GM18507 (cell line): ENCODE data around the gene CSPG4.

Experiments used
- DNase-seq: peaks from one replicate; pipeline ENCODE4 v3.0.0; 2011; ENCODE audit warnings: low read depth; ENCODE audit not compliant: insufficient read length; ENCODE audit errors: extremely low spot score
- FAIRE-seq: peaks from 2 replicates; lab custom pipeline; 2011; peaks lifted over from hg19 to GRCh38; lab: Jason Lieb, UNC

CSPG4 gene

DNA sequence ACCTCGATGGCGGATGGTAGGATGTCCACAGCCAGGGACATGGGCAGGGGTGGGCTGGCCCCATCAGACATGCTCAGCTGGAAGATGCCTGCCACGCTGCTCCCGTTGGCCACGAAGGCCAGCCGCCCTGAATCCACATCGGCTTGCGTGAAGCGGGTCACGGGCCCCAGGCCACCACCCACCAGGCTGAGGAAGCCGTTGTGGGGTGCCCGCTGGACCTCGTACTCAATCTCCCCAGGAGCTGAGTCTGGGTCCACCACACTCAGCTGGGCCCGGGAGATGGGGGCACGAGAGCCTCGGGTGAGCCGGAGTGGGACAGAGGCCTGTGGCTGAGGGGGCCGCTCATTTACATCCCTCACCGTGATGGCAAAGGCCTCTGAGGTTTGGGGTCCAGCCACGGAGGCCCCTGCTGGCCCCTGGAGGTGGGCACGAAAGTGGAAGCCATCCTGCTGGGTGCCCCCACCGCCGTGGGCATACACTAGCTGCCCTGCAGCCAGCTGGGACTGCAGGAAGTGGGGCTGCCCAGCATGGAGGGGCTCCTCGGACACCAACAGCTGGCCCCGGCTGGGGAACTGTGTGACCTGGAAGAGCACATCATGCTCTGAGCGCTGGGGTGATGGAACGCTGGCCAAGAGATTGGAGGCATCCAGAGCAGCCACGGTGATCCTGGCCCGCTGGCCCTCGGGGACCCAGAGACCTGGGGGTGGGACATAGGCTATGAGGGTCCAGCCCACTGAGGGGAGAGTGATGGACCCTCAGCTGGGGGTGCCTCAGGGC, 35.8 kb downstream of the CSPG4 start:
- FAIRE-seq (no peak), DNase-seq (no peak)

DNA sequence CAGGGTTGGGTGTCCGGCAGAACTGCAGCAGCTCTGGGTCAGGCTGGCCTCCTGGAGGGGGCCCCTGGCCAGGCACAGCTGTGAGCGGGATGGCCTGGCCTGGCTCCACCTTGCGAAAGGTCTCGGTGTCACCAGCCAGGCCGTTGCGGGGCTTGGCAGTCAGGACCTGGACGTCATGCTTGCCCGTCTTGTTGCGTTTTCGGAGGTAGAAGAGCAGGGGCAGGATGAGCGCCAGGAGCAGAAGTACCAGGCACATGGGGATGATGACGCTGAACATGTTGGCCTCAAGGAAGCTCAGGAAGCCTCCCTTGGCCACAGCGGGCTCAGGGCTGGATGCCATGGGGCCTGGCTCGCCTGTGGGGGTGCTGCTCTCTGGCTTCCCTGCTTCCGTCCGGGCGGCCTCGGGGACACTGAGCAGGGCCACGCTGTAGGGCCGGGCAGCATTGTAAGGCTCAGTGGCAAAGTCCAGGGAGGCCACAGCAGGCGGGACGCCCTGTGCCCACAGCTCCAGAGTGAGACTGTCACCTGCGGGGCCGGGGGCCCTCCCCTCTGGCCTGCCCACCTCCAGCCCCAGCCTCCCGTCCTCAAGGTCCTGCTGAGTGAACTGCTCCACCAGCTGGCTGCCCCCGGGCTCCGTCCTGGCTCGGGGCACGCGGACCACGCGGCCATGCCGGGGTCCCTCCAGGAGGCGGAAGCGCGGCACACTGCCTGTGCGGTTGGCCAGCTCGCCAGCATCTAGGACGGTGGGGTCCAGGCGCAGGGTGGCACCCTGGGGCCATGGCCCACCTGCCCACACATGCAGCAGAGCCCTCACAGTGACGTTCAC, 36.9 kb downstream of the CSPG4 start:
- FAIRE-seq = no peak

GRCh38 chr15:75674366-75674765, 38.3 kb downstream of the CSPG4 start:
- DNase-seq (no peak), FAIRE-seq (no peak)

More for the DNA sequence above, 36.9 kb downstream of the CSPG4 start:
- no peak for DNase-seq

DNA sequence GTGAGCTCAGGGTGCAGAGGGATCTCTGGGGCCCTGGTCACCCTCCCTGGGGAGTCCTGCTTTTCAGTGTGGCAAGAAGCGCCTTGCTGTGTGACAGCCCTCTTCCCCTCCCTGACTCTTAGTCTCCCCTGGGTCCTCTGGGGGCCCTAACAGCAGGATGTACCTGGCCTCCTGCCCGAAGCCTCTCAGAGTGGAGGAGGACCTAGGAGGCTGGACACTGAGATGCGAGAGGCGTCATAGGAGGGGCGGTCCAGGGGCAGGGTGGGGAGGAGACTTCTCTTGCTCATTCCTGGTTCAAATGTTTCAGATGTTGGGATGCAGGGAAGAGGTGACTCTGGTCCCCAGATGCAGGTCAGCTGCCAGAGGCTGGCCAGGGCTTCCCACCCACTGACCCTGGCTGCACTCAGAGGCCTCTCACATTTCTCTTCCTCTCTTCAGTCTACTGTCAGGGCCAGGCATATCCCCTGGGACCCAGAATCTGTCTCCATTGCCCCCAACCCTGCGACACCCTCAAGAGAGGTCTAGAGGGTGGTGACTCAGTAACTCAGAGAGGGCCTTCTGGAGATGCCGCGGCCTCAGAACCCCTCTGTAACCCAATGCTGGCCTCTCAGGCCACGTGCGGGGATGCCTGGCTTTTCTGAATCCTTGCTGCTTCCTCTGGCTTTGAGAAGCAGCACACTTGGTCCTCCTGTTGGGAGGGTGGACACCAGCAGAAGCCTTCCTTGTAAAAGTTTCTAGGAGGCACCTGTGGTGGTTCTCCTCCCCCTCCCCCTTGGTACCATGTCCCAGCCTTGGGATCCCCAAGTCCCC, 39.0 kb downstream of the CSPG4 start:
- FAIRE-seq (no peak), DNase-seq (no peak)

- FAIRE-seq (no peak), DNase-seq (no peak)
These were observed 39.8 kb downstream of the CSPG4 start for GRCh38 chr15:75672646-75673425.

GRCh38 chr15:75671730-75672602, 40.7 kb downstream of the CSPG4 start:
- DNase-seq (no peak), FAIRE-seq (no peak)

DNA sequence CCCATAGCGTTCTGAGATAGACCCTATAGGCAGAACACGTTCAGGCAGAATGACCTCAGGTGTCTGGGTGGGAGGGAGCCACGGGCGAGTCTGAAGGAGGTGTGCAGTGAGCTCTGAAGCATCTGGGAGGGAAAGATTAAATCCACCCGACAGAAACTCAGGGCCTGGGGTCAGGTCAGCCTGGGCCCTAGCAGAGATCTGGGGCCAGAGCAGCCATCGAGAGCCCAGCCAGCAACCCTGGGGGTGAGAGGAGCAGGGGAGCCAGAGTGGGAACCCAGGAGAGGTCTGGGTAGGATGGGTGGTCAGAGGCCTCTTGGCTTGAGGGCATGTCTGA, 42.8 kb downstream of the CSPG4 start:
- FAIRE-seq = no peak
- no peak for DNase-seq

DNA sequence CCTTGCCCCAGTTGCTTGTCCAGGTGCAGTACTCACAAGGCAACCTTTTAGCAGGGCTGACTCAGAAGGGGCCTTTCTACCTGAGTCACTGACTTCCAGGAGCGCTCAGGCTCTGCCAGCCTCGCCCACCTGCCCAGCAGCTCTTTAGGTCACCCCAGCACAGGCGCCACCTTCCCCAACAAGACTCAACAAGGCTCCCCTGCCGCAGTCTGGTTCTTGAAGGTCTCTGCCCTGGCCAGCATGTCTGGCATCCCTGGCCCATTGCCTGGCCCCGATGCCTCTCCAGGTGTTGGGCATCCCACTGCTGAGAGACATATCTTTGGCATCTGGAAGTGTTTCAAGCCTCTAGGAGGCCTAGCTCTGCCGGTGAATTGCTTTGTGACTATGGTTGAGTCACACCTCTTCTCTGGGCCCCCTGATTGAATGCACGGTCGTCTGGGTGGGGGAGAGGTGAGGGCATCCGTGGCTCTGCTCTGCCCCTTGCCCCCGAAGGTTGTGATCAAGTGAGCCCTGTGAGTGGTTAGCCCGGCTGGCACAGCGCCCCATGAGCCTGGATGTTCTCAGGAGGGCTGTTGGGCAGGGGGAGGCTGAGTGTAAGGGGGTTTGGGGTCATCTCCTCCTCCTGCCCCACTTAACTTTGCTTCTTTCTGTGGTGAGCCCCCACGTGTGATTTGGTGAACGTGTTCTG, 43.3 kb downstream of the CSPG4 start:
- DNase-seq (no peak), FAIRE-seq (no peak)

GRCh38 chr15:75666823-75667501, 45.7 kb downstream of the CSPG4 start:
- FAIRE-seq (no peak), DNase-seq (no peak)

DNA sequence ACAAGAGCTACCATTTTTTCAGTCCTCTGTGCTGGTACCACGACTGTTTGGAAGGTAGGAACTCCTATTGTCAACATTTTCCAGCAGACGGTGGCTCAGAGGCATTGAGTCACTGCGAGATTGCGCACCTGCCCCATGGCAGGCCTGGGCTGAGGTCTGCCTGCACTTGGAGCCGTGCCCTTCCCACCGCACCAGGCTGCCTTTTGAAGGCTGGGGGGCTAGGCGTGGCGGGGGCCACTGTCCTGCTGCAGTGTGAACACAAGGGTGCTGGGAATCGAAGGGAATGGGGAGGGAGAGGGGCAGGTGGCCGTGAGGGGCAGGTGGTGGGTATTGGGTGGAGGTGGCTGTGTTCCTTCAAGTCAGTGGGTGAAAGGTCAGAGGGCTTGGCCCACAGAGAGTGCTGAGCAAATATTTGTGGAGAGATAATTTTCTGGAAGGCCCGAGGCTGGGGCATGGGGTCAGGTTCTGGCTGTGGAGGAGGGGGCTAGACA, 48.7 kb downstream of the CSPG4 start:
- FAIRE-seq = no peak
- DNase-seq = no peak

DNA sequence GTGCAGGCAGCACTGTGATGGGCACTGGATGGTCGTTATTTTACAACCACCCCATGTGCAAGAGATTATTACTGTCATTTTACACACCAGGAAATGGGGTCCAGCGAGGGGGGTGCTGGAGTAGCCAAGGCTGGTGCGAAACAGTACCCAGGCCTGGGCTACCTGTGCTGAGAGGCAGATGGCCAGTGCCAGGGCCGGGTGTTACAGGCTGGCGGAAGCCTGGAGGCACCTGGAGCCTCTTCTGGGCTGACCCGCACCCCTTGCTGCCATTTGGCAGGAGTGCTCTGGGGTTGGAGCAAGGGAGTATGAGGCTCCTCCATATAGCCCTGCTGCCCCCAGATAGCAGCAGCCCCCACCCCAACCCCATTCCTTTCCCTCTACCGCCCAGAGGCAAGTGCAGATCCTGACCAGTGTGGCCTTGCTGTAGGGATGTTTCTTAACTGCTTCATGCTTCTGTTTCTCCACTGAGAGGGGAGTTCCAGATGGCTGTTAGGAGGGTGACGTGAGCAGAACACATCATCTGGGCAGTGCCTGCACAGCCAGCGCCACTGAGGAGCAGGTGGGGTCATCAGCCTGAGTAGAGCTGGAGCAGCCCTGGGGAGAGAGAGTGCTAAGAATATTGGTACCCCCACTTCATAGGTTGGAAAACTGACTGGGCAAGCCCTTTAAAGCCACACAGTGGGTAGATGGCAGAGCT, 49.7 kb downstream of the CSPG4 start:
- DNase-seq (no peak), FAIRE-seq (no peak)

- FAIRE-seq = no peak
- DNase-seq = no peak
These were observed 50.9 kb downstream of the CSPG4 start for GRCh38 chr15:75661756-75662140.

DNA sequence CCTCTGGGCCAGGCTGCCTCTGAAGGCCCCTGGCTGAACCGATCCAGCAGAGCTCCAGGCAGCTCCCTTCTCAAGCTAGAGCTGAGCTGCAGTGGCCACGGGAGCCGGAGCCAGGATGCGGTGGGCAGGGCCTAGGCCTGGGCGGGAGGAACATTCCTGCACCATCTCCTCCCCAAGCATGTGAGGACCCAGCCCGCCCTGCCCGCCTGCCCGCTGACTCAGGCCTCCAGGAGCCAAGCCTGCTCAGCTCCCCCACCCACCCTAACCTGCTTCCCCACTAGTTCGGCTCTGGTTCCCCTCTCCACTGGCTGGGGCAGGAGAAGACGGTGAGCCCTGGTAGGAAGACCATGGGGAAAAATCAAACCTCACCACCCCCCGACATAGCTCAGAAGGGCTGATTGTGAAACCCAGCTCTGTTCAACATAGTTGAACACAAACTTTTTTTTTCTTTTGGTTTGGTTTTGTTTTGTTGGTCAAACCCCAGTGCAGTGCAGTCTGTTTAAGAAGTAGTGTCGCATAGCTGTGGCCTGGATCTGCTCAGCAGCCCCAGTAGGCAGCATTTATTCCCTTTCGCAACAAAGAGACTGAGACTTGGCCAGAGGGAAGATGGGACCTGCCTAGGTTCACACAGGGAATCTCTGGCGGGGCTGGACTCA, 51.4 kb downstream of the CSPG4 start:
- no peak for FAIRE-seq
- DNase-seq = no peak

GRCh38 chr15:75659928-75660645, 52.6 kb downstream of the CSPG4 start:
- no peak for DNase-seq
- FAIRE-seq = no peak

DNA sequence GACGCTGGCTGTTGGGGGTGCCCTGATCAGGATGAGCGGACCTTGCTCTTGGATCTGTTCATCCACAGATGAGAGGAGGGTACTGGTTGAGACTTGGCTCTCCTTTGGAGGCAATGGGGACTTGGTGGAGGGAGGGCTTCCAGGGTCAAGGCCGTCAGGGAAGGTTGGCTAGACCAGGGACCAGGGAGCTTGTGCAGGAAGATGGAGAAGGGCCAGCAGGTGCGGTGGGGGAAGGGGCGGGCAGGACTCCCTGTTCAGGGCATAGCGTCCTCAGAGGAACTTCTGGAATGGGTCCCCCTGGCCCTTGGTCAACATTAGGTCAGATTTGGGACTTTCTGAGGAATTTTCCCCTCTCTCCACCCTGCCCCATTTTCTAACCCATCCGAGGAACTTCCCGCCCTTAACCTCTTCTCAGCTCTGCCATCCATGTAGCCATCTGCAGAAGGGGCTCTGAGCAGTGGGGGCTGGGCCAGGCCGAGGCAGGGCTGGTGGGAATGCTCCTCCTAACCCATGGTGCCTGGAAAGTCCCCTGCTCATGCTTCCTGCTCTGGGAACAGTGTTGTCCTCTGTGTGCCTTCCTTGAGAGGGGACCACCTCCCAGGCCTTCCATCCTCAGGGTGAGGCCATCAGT, 53.4 kb downstream of the CSPG4 start:
- FAIRE-seq = no peak
- DNase-seq = no peak
